Stomach (tissue), 4 donors: ENCODE data around the gene HYAL2.

Experiments
- POLR2A ChIP-seq, 4 donors: fragments of 450-650 bp; IDR thresholded peaks; one replicate each; pipeline ENCODE4 v1.6.1; 2016; ENCODE audit warnings: antibody characterized with exemption in 4 of 4, control low read depth in 2 of 4, mild to moderate bottlenecking in 1 of 4, moderate library complexity in 1 of 4
- TF ChIP-seq, protein P1 (sequence below), 7 experiments: fragments of 450-650 bp in 4 of 7; fragments of 200-600 bp in 3 of 7; sonication (generic) in 3 of 7; IDR thresholded peaks; one replicate each; pipeline ENCODE4 v1.5.1; 2016 to 2019; ENCODE audit warnings: antibody characterized with exemption in 7 of 7, control low read depth in 2 of 7, mild to moderate bottlenecking in 1 of 7

DNA sequence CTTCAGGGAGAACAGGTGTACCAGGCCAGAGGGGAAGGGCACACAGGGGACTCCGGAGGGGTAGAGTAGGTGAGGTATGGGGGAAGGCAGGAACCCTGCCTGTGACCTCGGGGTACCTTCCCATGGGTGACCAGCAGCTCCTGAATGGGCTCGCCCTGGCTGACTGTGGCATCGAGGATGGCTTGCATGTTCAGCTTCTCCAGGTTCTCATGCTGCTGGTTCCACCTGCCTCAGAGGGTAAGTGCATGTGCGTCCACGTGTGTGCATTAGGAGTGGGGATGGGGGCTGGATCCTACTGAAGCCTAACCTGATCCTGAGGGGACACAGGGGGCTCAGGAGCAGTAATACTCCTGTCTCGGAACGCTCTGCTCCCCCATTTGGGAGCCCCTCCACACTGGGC, 22.5 kb upstream of the HYAL2 start:
- TF ChIP-seq, protein P1, sequence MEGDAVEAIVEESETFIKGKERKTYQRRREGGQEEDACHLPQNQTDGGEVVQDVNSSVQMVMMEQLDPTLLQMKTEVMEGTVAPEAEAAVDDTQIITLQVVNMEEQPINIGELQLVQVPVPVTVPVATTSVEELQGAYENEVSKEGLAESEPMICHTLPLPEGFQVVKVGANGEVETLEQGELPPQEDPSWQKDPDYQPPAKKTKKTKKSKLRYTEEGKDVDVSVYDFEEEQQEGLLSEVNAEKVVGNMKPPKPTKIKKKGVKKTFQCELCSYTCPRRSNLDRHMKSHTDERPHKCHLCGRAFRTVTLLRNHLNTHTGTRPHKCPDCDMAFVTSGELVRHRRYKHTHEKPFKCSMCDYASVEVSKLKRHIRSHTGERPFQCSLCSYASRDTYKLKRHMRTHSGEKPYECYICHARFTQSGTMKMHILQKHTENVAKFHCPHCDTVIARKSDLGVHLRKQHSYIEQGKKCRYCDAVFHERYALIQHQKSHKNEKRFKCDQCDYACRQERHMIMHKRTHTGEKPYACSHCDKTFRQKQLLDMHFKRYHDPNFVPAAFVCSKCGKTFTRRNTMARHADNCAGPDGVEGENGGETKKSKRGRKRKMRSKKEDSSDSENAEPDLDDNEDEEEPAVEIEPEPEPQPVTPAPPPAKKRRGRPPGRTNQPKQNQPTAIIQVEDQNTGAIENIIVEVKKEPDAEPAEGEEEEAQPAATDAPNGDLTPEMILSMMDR (IDR thresholded peaks at IDR 0.05) = no peak
- TF ChIP-seq POLR2A (IDR thresholded peaks at IDR 0.05) = no peak
